22Rv1 (cell line): ENCODE measurements around the gene CHST3.

Source experiments
- H3K27ac ChIP-seq: fragments of 450-650 bp; 2 replicates; pipeline ENCODE4 v1.5.1; 2017
- CTCF ChIP-seq: fragments of 450-650 bp; IDR thresholded peaks from 2 replicates; pipeline ENCODE4 v1.5.1; 2017; ENCODE audit warnings: mild to moderate bottlenecking
- ZFX ChIP-seq: fragments of 450-650 bp; IDR thresholded peaks from 2 replicates; pipeline ENCODE4 v1.6.1; 2017; ENCODE audit warnings: antibody characterized with exemption, borderline replicate concordance

Gene CHST3

GRCh38 chr10:71924771-71925170 is 39.4 kb upstream of the CHST3 start:
- TF ChIP-seq CTCF (no peak), ZFX (no peak)
- H3K27ac ChIP-seq, result no peak overlapping the region

GRCh38 chr10:71927159-71927558 is 37.0 kb upstream of the CHST3 start:
- TF ChIP-seq ZFX (no peak), CTCF (no peak)

GRCh38 chr10:71927776-71928592 is 36.2 kb upstream of the CHST3 start:
- no peak overlapping the region for H3K27ac ChIP-seq
- TF ChIP-seq ZFX, result no peak
- no peak for TF ChIP-seq CTCF

More at GRCh38 chr10:71927159-71927558, 37.0 kb upstream of the CHST3 start:
- H3K27ac ChIP-seq, result no peak overlapping the region

- no peak overlapping the region for H3K27ac ChIP-seq
- TF ChIP-seq CTCF (no peak), ZFX (no peak)
Measured at GRCh38 chr10:71931295-71931694, 32.9 kb upstream of the CHST3 start.

GRCh38 chr10:71933651-71934050 is 30.5 kb upstream of the CHST3 start:
- H3K27ac ChIP-seq, result no peak overlapping the region
- TF ChIP-seq ZFX, result no peak
- TF ChIP-seq CTCF, result no peak

GRCh38 chr10:71938211-71938610 is 26.0 kb upstream of the CHST3 start:
- no peak overlapping the region for H3K27ac ChIP-seq
- no peak for TF ChIP-seq CTCF
- no peak for TF ChIP-seq ZFX

GRCh38 chr10:71939304-71939703 is 24.9 kb upstream of the CHST3 start:
- no peak for TF ChIP-seq ZFX
- no peak for TF ChIP-seq CTCF
- H3K27ac ChIP-seq, result no peak overlapping the region
